CD4-positive, alpha-beta T cell (primary cell): ENCODE results near the gene MCC. TPM values are rescaled to one million over a fixed set of nuclear protein-coding genes. Genes with fewer than 3 reads are reported as not detected.

Experiments
- ATAC-seq: fragments of 200-7000 bp; cut with Tn5 transposase; one replicate; pipeline ENCODE4 v1.10.0; 2022; ENCODE audit warnings: mild to moderate bottlenecking; ENCODE audit not compliant: poor library complexity
- CTCF ChIA-PET: fragments of 350-600 bp; sonication (Branson Sonifier 250); formaldehyde crosslinking; loops from one replicate; lab custom pipeline; 2021; ENCODE audit warnings: antibody characterized with exemption, inconsistent platforms; lab: Charles Lee
- POLR2A ChIA-PET: fragments of 350-600 bp; sonication (Branson Sonifier 250); formaldehyde crosslinking; loops from one replicate; lab custom pipeline; 2021; ENCODE audit warnings: antibody characterized with exemption, inconsistent platforms; lab: Charles Lee
- DNase-seq, 14 experiments: peaks; one replicate each; pipeline ENCODE4 v3.0.0-alpha.2; 2013 to 2020; ENCODE audit warnings: mixed read lengths in 2 of 14
- H3K27ac ChIP-seq, 2 donors: one replicate each; pipeline versions ENCODE4 v1.5.1 to v1.7.0; 2013; ENCODE audit warnings: low read length in 2 of 2, low read depth in 1 of 2, mild to moderate bottlenecking in 1 of 2
- H3K27me3 ChIP-seq, 2 experiments: 1 replicate in 1 of 2; 2 replicates in 1 of 2; pipeline versions ENCODE4 v1.6.1 to v1.7.0; 2013; ENCODE audit warnings: low read length in 2 of 2, control low read depth in 1 of 2, mild to moderate bottlenecking in 1 of 2, moderate library complexity in 1 of 2; ENCODE audit not compliant: insufficient read depth in 2 of 2, control insufficient read depth in 1 of 2
- H3K36me3 ChIP-seq: one replicate; pipeline ENCODE4 v1.6.1; 2013; ENCODE audit warnings: low read length, control low read depth; ENCODE audit not compliant: insufficient read depth
- H3K4me1 ChIP-seq: one replicate; pipeline ENCODE4 v1.6.1; 2013; ENCODE audit warnings: low read length, control low read depth; ENCODE audit not compliant: insufficient read depth
- H3K4me3 ChIP-seq: one replicate; pipeline ENCODE4 v1.5.1; 2013; ENCODE audit warnings: mild to moderate bottlenecking, low read length, moderate library complexity
- H3K9me3 ChIP-seq, 2 experiments: 1 replicate in 1 of 2; 2 replicates in 1 of 2; pipeline versions ENCODE4 v1.6.1 to v1.7.0; 2013; ENCODE audit warnings: low read length in 2 of 2, mild to moderate bottlenecking in 2 of 2, control low read depth in 1 of 2, moderate library complexity in 1 of 2; ENCODE audit not compliant: control insufficient read depth in 1 of 2, insufficient read depth in 1 of 2
- H3K27ac Mint-ChIP-seq: one replicate; pipeline ENCODE4 v1.8.0; 2020; ENCODE audit warnings: mixed read lengths
- H3K27me3 Mint-ChIP-seq: one replicate; pipeline ENCODE4 v1.8.0; 2021; ENCODE audit warnings: mixed read lengths
- H3K36me3 Mint-ChIP-seq: one replicate; pipeline ENCODE4 v1.8.0; 2021; ENCODE audit warnings: low read depth, mixed read lengths
- H3K4me1 Mint-ChIP-seq: one replicate; pipeline ENCODE4 v1.8.0; 2021; ENCODE audit warnings: low read depth, mixed read lengths
- H3K4me3 Mint-ChIP-seq: one replicate; pipeline ENCODE4 v1.8.0; 2020; ENCODE audit warnings: mild to moderate bottlenecking, mixed read lengths
- H3K9me3 Mint-ChIP-seq: one replicate; pipeline ENCODE4 v1.8.0; 2020; ENCODE audit warnings: mixed read lengths
- intact Hi-C, 2 experiments: fragments of 100-400 bp; cut with DNase I in 1 of 2; cut with micrococcal nuclease in 1 of 2; formaldehyde crosslinking; loops; one replicate each; pipeline versions ENCODE4 v1.15.1 to v1.9.0; 2023 to 2025; cut with DNase I, micrococcal nuclease
- total RNA-seq, 174 experiments: library from RNA in 2 of 174; stranded (reverse) in 2 of 174; gene quantifications; one replicate each; pipeline ENCODE4 v1.2.3 and lab custom pipeline; 2021 to 2026
- TF ChIP-seq, protein P1 (sequence below): fragments of 200-600 bp; IDR thresholded peaks from one replicate; pipeline ENCODE4 v1.8.0; 2022; ENCODE audit warnings: antibody characterized with exemption, mild to moderate bottlenecking

MCC gene
- total RNA-seq, 2 experiments from 2014 or later: 3.2 to 3.3 TPM

- no peak for ATAC-seq
- Mint-ChIP-seq H3K9me3 (no peaks in the 10 kb centered on the region), H3K4me1 (peaks cover 7% of the 10 kb centered on the region), H3K27ac (no peak overlapping the region), H3K4me3 (no peak overlapping the region), H3K27me3 (no peaks in the 10 kb centered on the region), H3K36me3 (no peaks in the 10 kb centered on the region)
- H3K4me3 ChIP-seq: no peak overlapping the region
- H3K27ac ChIP-seq: no peak overlapping the region
- ChIA-PET CTCF (no interaction called here), POLR2A (interaction anchor here (1.2 kb wide), 1 partner anchor 89 kb away, joined by 3 read pairs; no protein-coding TSS in a partner anchor)
- H3K27me3 ChIP-seq: no peaks in the 10 kb centered on the region
- intact Hi-C loops: no loop called here
- DNase-seq: no peak
- H3K9me3 ChIP-seq: no peaks in the 10 kb centered on the region
- peaks cover 4% of the 10 kb centered on the region for H3K4me1 ChIP-seq
- H3K36me3 ChIP-seq: no peaks in the 10 kb centered on the region
- TF ChIP-seq, protein P1, sequence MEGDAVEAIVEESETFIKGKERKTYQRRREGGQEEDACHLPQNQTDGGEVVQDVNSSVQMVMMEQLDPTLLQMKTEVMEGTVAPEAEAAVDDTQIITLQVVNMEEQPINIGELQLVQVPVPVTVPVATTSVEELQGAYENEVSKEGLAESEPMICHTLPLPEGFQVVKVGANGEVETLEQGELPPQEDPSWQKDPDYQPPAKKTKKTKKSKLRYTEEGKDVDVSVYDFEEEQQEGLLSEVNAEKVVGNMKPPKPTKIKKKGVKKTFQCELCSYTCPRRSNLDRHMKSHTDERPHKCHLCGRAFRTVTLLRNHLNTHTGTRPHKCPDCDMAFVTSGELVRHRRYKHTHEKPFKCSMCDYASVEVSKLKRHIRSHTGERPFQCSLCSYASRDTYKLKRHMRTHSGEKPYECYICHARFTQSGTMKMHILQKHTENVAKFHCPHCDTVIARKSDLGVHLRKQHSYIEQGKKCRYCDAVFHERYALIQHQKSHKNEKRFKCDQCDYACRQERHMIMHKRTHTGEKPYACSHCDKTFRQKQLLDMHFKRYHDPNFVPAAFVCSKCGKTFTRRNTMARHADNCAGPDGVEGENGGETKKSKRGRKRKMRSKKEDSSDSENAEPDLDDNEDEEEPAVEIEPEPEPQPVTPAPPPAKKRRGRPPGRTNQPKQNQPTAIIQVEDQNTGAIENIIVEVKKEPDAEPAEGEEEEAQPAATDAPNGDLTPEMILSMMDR: no peak
Measured at GRCh38 chr5:113039229-113039933, 448.9 kb downstream of the MCC start.

GRCh38 chr5:113038714-113039113 lies 449.5 kb downstream of the MCC start:
- no peak for DNase-seq
- H3K4me3 ChIP-seq: no peak overlapping the region
- ChIA-PET POLR2A (interaction anchor here (1.2 kb wide), 1 partner anchor 89 kb away, joined by 3 read pairs; no protein-coding TSS in a partner anchor), CTCF (no interaction called here)
- H3K4me1 ChIP-seq: peaks cover 4% of the 10 kb centered on the region
- TF ChIP-seq, protein P1: no peak
- no peak for ATAC-seq
- H3K36me3 Mint-ChIP-seq: no peaks in the 10 kb centered on the region
- H3K9me3 ChIP-seq: no peaks in the 10 kb centered on the region
- no peak overlapping the region for H3K4me3 Mint-ChIP-seq
- H3K27me3 Mint-ChIP-seq: no peaks in the 10 kb centered on the region
- intact Hi-C loops: no loop called here
- no peaks in the 10 kb centered on the region for H3K27me3 ChIP-seq
- no peak overlapping the region for H3K27ac Mint-ChIP-seq
- no peaks in the 10 kb centered on the region for H3K36me3 ChIP-seq
- no peaks in the 10 kb centered on the region for H3K9me3 Mint-ChIP-seq
- peaks cover 7% of the 10 kb centered on the region for H3K4me1 Mint-ChIP-seq
- no peak overlapping the region for H3K27ac ChIP-seq

DNA sequence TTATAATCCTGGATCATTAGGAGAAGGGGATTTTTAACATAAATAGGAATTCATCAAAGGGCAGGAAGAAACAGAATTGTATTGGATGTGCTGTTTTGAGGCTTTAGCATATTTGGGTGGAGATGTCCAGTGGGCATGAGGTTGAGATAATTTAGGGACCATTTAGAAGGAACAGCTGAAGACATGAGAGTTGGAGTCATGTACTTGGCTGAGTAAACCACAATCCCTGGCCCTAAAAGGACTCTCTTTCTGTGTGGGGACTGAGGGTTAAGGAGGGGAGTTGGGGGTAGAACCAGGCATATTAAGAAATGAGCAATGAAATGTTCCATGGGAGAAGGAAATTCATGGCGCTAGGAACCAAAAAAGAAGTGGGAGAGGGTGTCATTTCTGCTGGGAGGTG lies 450.1 kb downstream of the MCC start:
- H3K4me3 ChIP-seq: no peak overlapping the region
- H3K27me3 ChIP-seq: no peaks in the 10 kb centered on the region
- POLR2A ChIA-PET: interaction anchor here (1.2 kb wide), 1 partner anchor 90 kb away, joined by 3 read pairs; no protein-coding TSS in a partner anchor
- H3K36me3 ChIP-seq: no peaks in the 10 kb centered on the region
- no peak overlapping the region for H3K27ac ChIP-seq
- Mint-ChIP-seq H3K36me3 (no peaks in the 10 kb centered on the region), H3K27me3 (no peaks in the 10 kb centered on the region), H3K4me3 (no peak overlapping the region), H3K9me3 (no peaks in the 10 kb centered on the region), H3K4me1 (peaks cover 7% of the 10 kb centered on the region), H3K27ac (no peak overlapping the region)
- ATAC-seq (no peak), DNase-seq (no peak)
- intact Hi-C loops: no loop called here
- TF ChIP-seq, protein P1: no peak
- no peaks in the 10 kb centered on the region for H3K9me3 ChIP-seq
- CTCF ChIA-PET: no interaction called here
- H3K4me1 ChIP-seq: peaks cover 4% of the 10 kb centered on the region
